Activated naive CD8-positive, alpha-beta T cell treated with anti-CD3 and anti-CD28 coated beads, Interleukin-2, amount 50 U/mL, for 16 hours (primary cell): Measurements from ENCODE around the gene NR5A1.

Source experiments
- DNase-seq: peaks from one replicate; pipeline ENCODE4 v3.0.0-alpha.2; 2020; ENCODE audit warnings: low read depth, low spot score

NR5A1 gene

GRCh38 chr9:124480621-124480981 is 26.6 kb downstream of the NR5A1 start:
- DNase-seq: no peak

- DNase-seq: no peak
Observed at GRCh38 chr9:124479947-124480620, 27.1 kb downstream of the NR5A1 start.

- DNase-seq: no peak
Observed at GRCh38 chr9:124479371-124479770, 27.8 kb downstream of the NR5A1 start.

DNA sequence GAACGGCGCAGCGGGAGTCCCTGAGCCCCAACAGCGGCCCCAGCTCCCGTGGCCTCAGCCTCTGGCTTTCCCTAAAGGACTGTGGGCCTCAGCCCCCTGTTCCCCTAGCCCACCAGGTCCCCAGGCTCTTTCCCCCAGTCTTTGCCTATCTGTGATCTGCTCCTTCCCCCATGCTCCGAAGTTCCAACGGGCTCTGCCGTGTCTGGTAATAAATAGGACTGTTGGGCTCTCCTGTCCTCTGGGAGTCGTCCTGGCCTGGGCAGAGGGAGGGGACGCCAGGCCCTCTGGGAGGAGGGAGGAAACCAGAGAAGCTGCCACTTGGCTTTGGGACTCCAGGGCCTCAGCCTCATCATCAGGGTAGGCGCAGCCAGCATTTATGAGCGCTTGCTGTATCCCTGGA is 28.8 kb downstream of the NR5A1 start:
- DNase-seq: no peak

GRCh38 chr9:124477648-124478285 is 29.4 kb downstream of the NR5A1 start:
- no peak for DNase-seq

DNA sequence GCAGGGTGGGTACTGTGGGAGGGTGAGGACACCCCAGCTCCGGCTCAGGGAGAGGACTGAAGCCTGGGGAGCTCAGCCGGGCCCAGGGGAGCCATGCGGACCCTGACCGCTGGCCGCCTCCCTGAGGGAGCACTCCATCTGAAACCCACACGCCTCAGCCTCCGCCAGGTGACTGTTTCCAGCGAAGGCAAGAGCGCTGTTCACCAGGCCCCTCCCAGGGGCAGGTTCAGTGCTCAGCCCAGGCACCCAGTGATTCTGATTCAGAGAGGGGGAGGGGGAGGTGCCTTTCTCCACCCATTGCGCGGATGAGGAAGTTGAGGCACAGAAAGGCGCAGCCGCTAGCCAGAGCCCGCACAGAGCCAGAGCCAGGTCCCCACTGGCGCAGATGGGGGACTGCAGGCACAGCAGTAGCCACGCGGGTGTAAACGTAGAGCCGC is 30.0 kb downstream of the NR5A1 start:
- DNase-seq: no peak

- no peak for DNase-seq
Observed at GRCh38 chr9:124475868-124476690, 31.1 kb downstream of the NR5A1 start.

DNA sequence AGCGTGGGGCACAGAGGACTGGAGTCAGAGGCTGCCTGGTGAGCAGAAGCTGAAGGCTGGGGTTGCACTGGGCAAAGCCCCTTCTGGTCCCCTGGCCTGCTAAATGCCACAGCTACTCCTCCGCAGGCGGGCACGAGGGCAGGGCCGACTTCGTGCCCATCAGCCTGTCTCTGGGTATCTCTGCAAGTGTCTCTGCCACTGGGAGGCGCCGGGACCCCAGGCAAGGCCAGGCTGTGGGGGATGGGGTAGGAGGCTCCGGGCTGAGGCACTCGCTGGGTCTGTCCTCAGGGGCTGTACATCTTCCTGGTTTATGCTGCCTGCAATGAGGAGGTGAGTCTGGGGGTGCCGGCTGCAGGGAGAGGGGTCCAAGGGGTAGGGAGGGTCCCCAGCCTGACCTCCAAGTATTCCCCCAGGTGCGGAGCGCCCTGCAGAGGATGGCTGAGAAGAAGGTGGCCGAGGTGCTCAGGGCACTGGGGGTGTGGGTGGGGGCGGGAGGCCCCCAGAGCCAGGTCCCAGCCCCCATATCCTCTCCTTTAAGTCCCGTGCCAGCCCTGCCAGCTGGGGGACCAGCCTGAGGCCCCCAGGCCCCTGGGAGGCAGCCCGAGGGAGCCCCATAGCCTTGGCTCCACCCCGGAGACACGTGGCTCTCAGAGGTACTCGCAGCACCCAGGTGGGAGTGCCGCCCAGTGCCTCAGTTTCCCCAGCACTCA is 31.9 kb downstream of the NR5A1 start:
- no peak for DNase-seq

GRCh38 chr9:124474151-124474550 is 33.0 kb downstream of the NR5A1 start:
- DNase-seq: no peak

GRCh38 chr9:124473310-124473709 is 33.9 kb downstream of the NR5A1 start:
- no peak for DNase-seq

DNA sequence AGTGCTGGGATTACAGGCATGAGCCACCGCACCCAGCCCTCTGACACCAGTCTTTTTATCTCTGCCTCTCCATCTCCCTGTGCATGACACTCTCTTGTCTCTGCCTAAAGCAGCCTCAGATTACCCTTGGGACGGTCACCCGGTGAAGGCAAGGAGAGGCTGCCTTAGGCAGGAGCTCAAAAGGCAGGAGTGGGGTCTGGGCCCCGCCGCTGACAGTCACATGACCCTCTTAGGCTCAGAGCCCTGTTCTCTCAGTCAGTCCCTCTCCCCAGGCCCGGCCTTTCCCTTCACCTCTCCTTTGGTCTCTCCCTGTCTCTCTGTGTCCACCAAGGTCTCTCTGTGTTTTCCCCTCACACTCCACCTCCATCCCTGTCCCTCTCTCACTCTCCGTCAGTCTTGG is 34.4 kb downstream of the NR5A1 start:
- DNase-seq: no peak

DNA sequence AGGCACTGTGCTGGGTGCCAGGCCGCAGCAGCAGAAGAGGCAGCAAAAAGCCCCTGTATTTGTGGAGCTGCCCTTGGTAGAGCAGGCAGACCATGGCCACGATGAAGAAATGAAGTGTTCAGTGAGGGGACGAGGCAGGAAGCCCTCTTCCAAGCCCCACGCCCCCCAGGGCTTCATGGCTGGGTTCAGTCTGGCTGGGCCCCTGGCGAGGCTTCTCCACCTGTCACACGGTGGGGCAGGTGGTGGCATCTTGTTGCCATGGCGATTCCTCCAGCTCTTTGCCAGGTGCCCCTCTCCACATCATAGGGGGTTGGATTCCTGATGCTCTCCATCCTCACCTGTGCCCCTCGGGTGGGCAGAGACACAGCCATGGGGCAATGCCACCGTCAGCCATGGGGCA is 35.4 kb downstream of the NR5A1 start:
- no peak for DNase-seq

DNA sequence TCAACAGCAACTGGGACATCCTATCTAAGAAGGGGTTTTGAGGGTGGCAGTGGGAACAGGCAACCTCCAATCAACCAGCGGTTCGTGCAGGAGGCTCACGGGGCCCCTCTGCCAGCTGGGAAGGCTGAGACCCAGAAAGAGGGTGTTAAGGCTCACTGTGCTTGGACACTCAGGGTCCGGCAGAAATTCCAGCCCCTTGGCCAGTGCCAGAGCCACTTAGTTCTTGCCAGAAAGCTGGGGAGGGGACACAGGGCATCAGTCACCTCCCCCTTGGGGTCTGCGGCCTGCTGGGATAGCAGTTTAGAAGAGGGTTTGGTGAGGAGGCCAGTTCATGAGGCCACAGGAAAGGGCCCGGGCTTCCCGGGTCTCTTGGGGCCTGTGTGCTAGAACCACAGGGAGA is 36.5 kb downstream of the NR5A1 start:
- no peak for DNase-seq

DNA sequence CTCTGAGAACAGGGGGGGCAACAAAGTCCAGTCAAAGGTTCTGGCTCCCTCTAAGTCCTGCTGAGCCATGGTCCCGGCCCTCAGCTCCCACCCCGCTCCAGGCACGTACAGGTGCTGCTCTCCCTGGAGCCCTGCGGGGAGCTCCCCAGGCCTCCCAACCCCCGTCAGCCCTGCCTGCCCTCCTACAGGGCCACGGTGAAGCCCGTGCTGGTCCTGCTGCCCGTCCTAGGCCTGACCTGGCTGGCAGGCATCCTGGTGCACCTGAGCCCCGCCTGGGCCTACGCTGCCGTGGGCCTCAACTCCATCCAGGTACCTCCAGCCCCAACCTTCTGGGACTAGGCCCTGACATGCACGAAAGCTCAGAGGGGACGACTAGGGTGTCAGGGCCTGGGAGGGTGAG is 36.9 kb downstream of the NR5A1 start:
- no peak for DNase-seq

DNA sequence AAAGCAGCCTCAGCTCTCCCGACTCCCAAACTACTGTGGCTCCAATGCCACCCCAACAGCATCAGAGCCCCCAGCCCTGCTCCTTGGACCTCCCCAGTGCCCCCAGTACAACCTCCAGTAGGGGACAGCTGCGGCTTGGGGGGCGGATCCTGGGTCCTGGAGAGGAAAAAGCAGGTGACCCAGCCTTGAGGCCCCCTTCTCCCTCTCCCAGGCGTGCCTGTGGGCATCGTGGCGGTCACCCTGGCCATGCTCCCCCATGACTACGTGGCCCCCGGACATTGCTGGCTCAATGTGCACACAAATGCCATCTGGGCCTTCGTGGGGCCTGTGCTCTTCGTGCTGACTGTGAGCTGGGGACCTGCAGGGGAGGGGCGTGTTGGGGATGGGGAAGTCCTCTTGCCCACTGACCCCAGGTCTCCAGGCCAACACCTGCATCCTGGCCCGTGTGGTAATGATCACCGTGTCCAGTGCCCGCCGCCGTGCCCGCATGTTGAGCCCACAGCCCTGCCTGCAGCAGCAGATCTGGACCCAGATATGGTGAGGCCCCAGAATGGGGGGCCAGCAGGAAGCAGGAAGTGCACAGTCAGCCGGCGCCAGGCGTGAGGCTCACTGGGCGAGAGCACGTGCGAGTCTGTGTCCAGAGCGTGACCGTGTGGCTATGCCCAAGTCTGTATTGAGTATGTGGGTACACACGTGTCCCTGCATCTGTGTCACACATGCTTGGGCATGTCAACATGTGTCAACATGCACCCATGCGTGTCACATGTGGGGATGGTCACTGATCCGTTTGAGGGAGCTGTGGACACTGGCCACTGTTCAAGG is 38.0 kb downstream of the NR5A1 start:
- DNase-seq: no peak

- no peak for DNase-seq
Observed at GRCh38 chr9:124468061-124468740, 39.0 kb downstream of the NR5A1 start.

GRCh38 chr9:124467410-124468060 is 39.7 kb downstream of the NR5A1 start:
- no peak for DNase-seq

DNA sequence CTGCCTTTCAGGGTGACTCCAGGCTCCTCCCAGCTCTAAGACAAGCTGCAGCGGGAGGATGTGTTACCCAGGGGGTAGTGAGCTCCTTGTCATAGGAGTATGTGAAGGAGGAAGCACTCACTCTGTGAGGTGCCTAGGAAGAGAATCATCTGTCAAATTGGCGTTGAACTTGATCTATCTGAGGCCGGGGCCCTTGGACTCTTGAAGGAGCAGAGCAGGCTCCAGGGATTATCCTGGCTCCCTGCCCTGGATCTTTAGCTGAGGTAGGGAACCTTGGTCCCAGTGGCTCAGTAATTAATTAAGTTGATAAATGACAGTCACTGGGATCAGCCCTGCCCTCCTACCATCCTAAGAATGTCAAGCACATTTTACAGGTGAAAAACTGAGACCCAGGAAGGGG is 41.5 kb downstream of the NR5A1 start:
- no peak for DNase-seq

DNA sequence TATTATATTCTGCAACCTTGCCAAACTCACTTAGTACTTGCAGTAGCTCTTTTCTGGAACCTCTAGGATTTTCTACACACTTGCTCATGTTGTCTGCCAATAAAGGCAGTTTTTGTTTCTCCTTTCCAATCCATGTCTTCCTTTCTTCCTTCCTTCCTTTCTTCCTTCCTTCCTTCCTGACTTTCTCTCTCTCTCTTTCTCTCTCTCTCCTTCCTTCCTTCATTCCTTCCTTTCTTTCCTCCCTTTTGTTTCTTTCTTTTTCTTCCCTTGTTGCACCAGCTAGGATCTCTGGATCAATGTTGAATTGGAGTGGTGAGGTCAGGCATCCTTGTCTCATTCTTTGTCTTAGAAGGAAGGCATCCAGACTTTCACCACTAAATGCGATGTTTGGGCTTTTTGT is 44.5 kb downstream of the NR5A1 start:
- no peak for DNase-seq

DNA sequence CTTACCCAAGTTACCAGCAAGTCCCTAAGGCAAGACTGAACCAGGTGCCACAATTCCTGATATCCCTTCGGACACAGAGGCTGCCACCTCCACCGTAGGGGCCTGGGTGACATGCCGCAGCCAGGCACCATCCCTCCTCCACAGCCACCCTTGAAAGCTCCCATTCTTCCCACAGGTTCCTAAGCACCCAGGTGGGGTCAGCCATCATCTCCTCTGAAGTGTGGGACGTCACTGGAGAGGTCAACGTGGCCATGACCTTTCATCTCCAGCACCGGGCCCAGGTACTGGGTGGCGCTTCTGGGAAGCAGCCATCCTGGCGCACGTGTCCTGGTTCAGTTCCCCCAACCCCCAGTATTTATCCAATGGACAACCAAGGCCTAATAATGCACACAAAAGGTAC is 48.8 kb downstream of the NR5A1 start:
- no peak for DNase-seq
